Lower leg skin (tissue), 3 donors: ENCODE measurements around the gene TAPT1.

Experiments used
- CTCF ChIP-seq, 3 donors: fragments of 450-650 bp; IDR thresholded peaks; one replicate each; pipeline ENCODE4 v1.5.1; 2016; ENCODE audit warnings: antibody characterized with exemption in 3 of 3, mild to moderate bottlenecking in 3 of 3, moderate library complexity in 2 of 3
- POLR2A ChIP-seq, 2 donors: fragments of 450-650 bp; IDR thresholded peaks; one replicate each; pipeline ENCODE4 v1.6.1; 2016 to 2017; ENCODE audit warnings: antibody characterized with exemption in 2 of 2, mild to moderate bottlenecking in 1 of 2, moderate library complexity in 1 of 2

- TF ChIP-seq CTCF (IDR thresholded peaks at IDR 0.05) (no peak), POLR2A (IDR thresholded peaks at IDR 0.05) (no peak)
These were observed 21.8 kb downstream of the TAPT1 start for GRCh38 chr4:16204505-16204904.
